ENCODE measurements around the gene ARL3. TPM values are rescaled to one million over a fixed set of nuclear protein-coding genes. Genes with fewer than 3 reads are reported as not detected.
A peak's percentile ranks its signal among the peaks of the same experiment; 100 is the strongest.
"Not testable (repeated sequence)": the region's sequence is repeated elsewhere in the genome, so short reads cannot be mapped to it uniquely, and the experiment has no call there.

ARL3 gene
- total RNA-seq, 1 donor from 2014 or later, result 31.2 TPM

DNA sequence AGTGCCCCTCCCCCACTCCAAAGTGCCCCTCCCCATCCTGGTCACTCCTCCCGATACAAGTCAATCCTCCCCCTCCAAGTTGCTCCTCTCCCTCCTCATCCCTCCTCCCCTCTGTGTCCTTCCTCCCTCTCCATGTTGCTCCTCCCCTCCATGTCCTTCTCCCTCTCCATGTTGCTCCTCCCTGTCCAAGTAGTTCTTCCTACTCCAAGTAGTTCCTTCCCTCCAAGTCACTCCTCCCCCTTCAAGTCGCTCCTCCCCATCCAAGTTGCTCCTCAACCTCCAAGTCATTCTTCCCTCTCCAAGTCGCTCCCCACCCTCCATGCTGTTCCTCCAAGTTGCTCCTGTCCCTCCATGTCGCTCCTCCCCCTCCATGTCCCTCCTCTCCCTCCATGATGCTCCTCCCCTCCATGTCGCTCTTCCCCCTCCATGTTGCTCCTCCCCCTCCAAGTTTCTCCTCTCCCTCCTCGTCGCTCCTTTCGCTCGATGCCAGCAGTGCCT lies 20.9 kb upstream of the ARL3 start:
- DNase-seq, result no peak

GRCh38 chr10:102732661-102733060 lies 18.5 kb upstream of the ARL3 start:
- no peak for DNase-seq

DNA sequence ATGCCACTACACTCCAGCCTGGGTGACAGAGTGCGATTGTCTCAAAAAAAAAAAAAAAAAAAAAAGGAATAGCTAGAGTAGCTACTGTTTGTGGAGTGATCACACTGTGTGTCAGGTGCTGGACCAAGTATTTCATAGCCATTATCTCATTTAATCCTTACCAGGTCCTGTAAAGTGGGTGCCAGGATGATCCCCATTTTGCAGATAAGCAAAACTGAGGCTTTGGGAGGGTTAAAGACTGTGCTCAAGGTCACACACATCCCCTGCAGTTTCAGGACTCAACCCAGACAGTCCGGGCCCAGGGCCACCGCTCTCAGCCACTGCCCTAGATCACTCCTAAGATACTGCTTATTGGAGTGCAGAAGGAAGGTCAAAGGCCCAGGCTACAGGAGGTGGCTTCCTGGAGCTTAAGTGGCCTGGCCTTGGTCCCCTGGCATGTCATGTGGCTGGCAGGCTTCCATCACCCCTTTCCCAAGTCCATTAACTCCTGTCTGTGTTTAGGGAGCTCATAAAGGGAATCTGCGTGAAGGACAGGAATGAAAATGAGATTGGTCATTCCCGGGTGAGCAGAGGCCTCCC lies 17.1 kb upstream of the ARL3 start:
- no peak for DNase-seq

DNA sequence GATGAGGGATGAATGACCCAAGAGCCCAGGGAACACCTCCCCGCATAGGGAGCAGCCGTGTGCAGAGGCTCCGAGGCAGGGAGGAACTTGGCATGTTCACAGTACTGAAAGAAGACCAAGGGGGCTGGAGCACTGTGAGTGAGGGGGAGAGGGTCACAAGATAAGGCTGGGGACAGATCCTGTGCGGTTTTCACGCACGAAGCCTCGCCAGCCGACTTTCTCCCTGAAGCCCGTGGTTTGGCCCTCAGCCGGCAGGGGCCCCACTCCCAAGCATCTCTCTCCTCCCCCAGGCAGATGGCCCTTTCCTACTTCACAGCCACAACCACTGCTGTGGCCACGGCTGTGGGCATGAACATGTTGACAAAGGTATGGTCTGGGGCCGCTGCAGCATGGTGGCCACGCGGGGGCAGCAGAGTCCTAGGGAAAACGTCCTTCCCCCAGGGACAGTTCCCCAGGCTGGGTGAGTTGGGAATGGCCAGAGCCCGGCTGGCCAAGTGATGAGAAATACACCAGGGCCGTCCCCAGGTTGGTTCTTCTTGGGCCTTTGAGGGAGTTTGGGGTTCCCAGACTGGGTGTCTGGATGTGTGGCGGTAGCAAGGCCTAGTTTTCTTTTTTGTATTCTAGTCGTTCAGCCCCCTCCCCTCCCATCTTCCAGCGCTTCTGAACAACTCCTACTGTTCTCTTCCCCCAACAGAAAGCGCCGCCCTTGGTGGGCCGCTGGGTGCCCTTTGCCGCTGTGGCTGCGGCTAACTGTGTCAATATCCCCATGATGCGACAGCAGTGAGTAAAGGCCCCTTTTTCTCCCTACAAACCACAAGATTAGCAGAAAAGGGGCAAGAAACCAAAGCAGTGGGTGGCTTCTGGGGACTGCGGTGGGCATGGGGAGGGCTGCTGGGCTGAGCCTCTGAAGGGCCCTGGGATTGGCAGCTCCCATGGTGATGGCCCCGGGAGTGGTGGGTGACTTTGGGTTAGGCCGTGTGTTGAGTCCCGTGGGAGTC lies 15.1 kb upstream of the ARL3 start:
- peak; percentile 77 for DNase-seq

GRCh38 chr10:102727037-102727818 lies 13.0 kb upstream of the ARL3 start:
- no peak for DNase-seq

DNA sequence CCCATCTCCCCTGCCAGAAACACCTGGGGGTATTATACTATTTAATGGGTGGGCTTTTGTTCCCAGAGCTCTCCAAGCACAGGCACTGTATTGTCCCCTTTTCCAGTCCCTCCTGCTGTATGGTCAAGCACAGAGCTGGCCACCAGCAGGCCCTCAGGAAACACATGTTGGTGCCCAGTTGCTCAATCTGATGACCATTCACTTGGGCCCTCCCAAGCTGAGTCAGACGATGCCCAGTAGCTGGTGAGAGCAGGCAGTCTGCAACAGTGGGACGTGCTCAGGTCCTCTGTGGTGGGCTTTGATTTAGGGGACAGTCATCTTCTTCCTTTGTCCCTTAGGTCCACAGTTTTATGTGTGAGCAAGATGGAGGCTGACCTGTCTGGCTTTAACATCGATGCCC lies 12.1 kb upstream of the ARL3 start:
- no peak for DNase-seq

- no peak for DNase-seq
Measured at GRCh38 chr10:102723989-102724388, 9.8 kb upstream of the ARL3 start.

- DNase-seq, result no peak
Measured at GRCh38 chr10:102721954-102722353, 7.8 kb upstream of the ARL3 start.

DNA sequence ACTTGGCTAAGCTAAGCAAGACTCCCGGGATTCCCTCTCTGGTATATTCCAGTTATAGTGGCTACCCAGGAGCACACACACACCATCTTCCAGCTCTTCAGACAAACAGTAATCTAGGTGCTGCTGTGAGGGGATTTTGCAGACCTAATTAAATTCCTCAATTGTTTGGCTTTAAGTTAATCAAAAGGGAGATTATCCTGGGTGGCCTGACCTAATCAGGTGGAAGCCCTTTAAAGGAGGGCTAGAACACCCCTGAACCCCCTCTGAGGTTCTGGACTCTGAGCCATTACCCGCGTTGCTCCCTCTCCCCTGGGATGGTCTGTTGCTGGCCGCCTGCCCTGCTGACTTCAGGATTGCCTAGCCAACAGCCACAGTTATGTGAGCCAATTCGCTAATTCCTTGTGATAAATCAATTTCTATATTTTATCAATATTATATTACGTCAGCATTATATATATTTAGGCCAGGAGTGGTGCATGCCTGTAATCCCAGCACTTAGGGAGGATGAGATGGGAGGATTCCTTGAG lies 6.6 kb upstream of the ARL3 start:
- DNase-seq, result no peak

DNA sequence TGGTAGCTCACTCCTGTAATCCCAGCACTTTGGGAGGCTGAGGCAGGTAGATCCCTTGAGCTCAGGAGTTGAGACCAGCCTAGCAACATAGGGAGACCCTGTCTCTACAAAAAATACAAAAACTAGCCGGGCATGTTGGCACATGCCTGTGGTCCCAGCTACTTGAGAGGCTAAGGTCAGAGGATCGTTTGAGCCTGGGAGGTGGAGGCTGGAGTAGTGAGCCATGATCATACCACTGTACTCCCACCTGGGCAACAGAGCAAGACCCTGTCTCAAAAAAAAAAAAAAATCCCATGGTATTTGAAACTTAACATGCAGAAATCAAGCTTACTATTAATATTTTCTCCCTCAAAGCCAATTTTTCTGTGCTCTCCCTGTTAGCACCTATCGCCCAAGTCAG lies 6.1 kb upstream of the ARL3 start:
- DNase-seq, result no peak

DNA sequence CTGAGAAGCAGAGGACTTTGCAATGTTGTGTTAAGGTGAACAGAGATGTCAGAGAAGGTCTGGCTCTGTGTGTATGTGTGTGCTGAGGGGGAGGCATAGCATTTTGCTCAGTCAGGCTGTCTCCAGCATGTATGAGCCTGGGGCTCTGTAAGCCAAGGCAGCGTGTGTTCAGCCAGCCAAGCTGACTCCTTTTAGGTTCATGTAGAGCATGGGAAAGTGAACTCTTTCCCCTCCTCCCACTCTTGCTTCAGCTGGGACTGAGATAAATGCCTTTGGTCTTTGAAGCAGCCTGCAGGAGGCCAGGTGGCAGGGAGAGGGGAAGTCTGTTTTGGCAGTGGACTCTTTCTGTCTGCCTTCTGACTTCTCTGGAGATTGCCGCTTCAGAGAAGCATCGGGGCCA lies 4.0 kb upstream of the ARL3 start:
- no peak for DNase-seq

DNA sequence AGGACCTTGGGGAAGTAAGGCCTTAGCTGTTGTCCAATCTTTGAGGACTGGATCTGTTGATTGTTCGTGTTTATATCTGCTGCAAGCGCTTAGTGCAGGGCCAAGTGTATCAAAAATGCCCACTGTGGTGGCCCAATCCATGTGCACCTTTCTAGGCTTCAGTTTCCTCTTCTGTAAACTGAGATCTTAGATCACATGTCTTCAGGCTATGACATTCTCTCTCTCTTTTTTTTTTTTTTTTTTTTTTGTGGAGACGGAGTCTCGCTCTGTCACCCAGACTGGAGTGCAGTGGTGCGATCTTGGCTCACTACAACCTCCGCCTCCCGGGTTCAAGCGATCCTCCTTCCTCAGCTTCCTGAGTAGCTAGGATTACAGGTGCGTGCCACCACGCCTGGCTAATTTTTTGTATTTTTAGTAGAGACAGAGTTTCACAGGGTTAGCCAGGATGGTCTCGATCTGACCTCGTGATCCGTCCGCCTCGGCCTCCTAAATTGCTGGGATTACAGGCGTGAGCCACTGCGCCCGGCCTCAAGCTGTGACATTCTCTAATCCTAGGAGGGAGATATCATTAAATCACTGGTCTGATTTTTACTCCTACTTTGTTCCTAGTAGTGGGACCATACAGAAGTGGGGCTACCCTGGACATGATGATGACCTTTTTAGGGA lies 2.8 kb upstream of the ARL3 start:
- not testable (repeated sequence) for DNase-seq

- no peak for DNase-seq
Measured at GRCh38 chr10:102715880-102716279, 1.7 kb upstream of the ARL3 start.

- no peak for DNase-seq
Measured at GRCh38 chr10:102714621-102715455, 641 bp upstream of the ARL3 start, which contains the start of gene SFXN2. SFXN2 (plus strand) TSS chr10:102714636; CDS start chr10:102726637, 12,001 bp downstream.

DNA sequence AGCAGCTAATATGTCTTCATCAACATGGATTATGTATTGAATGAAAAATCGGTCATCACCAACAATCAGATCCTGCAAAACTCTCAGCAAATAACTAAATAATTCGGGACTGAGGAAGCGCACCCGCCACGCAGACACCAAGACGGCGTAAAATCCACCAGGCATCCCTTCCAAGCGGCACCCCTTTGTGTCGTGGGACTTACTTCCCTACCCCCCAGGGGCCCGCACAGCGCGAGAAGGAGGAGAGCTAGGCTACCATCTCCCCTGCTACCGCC lies 721 bp downstream of the ARL3 start:
- DNase-seq, result no peak

GRCh38 chr10:102712843-102713538 lies 1.2 kb downstream of the ARL3 start:
- no peak for DNase-seq

- DNase-seq, result no peak
Measured at GRCh38 chr10:102712089-102712488, 2.1 kb downstream of the ARL3 start.

DNA sequence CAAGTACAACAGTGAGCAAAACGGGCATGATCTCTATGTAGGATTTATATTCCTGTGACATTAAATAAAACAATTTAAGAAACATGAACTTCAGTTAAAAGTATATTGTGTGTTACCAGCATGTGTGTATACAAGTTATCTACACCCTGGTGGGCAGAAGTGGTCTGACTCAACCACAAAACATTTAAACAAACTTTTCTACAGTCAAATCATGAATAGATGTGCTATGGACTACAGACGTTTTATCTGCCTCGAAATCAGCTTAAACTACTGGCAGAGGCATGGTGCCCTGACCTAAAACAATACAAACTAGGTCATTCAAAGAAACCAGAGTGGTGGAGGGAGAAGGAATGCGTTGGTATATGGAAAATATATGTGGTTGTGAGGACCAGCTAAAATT lies 3.6 kb downstream of the ARL3 start:
- no peak for DNase-seq

DNA sequence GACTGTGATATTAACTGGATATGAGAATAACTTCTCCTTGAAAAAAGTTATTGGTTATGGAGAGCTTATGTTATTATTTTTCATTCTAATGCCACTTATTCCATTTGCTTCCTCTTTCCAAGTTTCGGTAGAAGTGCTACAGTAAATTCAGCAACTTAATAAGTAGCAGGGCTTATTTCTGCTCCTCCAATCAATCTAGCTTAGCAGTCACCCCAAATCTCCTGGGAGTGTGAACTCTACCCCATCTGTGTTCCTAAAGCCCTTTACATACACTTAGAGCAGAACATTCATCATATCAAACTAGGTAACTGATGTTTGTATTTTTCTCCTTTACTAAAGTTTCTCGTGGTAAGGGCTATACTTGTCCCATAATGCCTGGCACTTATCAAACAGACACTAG lies 8.7 kb downstream of the ARL3 start:
- no peak for DNase-seq

DNA sequence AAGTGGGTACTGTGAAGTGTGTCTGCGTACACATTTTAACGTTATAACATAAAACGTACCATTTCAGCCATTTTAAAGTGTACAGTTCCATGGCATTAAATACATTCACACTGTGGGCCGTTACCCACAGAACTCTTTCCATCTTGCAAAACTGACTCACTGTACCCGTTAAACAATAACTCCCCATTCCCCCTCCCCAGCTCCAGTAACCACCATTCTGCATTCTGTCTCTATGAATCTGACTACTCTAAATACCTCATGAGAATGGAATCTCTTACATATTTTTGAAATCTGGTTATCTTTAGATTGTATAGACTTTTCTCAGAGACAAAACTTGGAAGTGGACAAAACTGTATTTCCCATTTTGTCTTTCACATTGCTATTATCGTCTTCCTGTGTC lies 9.3 kb downstream of the ARL3 start:
- no peak for DNase-seq

- no peak for DNase-seq
Measured at GRCh38 chr10:102702742-102703141, 11.5 kb downstream of the ARL3 start.

All from occipital lobe (tissue), 2 donors.